CD4-positive, alpha-beta T cell treated with Interleukin-15 for 1 hour (primary cell): ENCODE measurements around the gene FAM136A.
"Not testable (repeated sequence)": the region's sequence is repeated elsewhere in the genome, so short reads cannot be mapped to it uniquely, and the experiment has no call there.

ENCODE experiments used
- DNase-seq: peaks from one replicate; pipeline ENCODE4 v3.0.0-alpha.2; 2020

Gene FAM136A

GRCh38 chr2:70283500-70284191 lies 18.2 kb downstream of the FAM136A start:
- no peak for DNase-seq

GRCh38 chr2:70282439-70282838 lies 19.4 kb downstream of the FAM136A start:
- no peak for DNase-seq

- no peak for DNase-seq
Measured at GRCh38 chr2:70280242-70280798, 21.5 kb downstream of the FAM136A start.

DNA sequence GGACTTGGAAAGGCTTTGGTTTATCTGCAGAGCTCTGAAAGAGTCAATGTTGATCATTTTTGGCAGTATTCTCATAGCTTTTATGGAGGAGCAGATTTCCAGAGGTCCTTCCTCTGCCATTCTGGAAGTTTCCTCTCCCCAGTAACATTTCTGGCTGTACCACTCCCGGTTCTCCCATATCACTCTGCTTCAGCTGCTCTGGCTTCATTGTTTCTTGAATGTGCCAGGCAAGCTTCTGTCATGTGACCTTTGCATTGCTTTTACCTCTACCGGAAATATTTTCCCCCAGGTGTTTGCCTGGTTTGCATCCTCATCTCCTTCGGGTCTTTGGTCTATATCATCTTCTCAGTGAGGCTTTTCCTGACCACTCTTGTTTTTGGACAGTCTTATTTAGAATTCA lies 31.5 kb downstream of the FAM136A start:
- DNase-seq: no peak

DNA sequence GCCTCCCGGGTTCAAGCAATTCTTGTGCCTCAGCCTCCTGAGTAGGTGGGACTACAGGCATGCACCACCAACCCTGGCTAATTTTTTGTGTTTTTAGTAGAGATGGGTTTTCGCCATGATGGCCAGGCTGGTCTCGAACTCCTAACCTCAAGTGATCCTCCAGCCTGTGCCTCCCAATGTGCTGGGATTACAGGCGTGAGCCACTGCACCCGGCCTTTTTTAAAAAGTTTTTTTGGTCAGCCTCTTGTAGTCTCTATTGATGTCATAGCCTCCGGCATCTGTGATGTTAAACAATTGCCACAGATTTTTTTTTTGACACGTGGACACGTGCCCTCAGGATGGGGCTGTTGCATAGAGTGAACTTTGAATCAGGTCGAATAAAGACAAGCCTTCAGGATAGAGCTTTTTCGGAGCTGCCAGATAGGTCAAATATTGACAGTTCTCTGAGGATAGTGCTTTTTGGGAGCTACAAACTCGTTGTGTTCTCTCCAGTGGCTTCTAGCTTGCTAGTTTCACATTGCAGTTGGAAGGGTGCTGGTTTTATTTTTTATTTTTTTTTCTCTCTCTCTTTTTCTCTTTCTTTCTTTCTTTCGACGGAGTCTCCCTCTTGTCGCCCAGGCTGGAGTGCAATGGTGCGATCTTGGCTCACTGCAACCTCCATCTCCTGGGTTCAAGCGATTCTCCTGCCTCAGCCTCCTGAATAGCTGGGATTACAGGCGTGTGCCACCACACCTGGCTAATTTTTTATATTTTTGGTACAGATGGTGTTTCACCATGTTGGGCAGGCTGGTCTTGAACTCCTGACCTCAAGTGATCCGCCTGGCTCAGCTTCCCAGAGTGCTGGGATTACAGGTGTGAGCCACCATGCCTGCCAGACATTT lies 32.2 kb downstream of the FAM136A start:
- DNase-seq: not testable (repeated sequence)

DNA sequence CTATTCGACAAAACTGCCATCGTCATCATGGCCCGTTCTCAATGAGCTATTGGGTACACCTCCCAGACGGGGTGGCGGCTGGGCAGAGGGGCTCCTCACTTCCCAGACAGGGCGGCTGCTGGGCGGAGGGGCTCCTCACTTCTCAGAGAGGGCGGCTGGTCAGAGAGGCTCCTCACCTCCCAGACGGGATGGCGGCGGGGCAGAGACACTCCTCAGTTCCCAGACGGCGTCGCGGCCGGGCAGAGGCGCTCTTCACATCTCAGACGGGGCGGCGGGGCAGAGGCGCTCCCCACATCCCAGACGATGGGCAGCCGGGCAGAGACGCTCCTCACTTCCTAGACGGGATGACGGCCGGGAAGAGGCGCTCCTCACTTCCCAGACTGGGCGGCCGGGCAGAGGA lies 34.9 kb downstream of the FAM136A start:
- DNase-seq: not testable (repeated sequence)

DNA sequence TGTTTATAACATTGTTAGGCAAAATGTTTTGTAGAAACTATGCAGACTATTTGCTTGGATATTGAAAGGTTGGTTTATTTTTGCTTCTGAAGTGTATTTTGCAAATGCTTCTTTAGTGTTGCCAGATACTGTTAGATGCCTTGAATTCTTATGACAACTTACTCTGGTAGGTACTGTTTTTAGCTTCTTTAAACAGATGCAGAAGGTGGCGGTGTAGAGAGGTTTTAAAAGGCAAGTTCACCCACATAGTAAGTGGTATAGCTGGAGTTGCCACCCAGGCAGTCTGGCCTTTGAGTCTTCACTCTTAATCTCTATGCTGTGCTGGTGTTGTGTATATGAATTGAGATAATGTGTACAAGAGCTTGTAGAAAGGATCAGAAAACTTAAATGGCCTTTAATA lies 40.4 kb downstream of the FAM136A start:
- no peak for DNase-seq

DNA sequence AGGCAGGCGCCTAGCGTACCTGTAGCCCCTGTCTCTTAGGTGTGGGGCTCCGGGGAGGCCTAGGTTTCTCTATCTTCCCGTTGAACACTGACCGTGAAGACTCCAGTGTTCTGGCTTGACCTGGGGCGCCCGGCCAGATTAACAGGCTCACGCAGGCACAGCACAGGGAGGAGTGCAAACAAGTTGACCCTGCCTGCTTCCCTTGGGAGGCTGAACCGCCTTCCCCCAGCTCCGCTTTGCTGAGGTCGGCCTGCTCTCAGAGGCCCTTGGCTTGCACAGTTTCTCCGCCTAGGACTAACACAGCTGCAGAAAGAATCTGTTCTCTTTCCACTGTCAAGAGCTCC lies 43.4 kb downstream of the FAM136A start:
- no peak for DNase-seq

DNA sequence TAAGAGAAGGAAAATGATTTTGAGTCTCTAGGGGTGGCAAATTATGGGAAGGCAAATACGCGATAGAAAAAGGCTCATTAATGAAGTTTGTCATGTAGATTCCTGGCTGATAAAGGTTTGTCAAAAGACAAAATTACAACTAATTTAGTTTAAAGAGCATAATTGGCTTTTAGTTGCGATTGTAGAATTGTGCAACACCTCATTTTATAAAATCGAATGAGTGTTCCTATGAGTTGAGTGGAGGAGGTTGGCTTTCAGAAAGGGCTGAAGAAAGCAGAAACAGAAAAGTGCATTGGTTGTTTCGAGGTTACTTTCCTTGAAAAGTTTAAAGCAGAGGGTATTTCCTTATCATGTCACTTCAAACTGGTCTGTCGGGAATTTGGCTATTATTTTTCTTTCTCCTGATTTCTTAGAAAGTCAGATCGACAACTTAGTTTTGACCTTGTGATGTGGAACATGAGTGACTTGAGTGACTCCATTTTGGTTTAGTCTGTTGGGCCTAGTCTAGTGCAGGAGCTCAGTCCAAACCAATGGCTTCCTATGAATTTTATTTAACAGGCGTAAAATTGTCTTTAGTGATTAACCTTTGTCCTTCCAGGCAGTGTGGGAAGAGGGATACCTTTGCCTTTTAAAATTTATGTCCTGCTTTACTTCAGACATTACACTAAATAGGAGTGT lies 46.1 kb downstream of the FAM136A start:
- DNase-seq: no peak

- no peak for DNase-seq
Measured at GRCh38 chr2:70250434-70250833, 51.4 kb downstream of the FAM136A start.

DNA sequence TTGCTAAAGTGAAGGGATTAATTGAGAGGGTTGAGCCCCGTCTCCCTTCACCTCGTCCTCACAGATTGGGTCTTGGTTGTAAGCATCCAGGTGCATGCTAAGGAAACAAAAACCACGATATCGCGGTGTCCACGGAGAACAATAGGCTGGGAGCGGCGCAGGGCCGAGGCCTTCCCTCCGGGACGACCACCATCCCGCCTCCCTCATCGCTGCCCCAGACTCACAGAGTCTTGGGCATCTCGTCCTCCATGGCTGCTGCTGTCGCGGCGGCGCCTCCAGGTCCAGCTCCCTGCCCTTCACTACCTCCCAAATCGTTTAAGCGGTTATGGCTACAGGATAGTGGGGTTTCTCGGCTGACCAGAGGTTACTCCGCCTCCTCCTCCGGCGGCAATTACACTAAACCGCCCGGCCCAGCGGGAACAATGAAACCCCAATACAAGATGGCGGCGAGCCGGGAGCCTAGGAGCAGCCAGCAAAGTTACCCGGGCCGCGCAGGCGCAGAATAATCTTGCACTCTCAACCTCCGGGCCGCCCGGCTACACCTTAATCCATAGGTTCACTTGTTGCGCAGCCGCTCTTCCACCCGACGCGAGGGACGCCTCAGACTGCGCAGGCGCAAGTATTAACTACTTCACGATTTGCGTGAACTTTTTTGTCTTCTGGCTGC lies 53.6 kb downstream of the FAM136A start, which contains the start of gene TIA1:
Gene TIA1 (minus strand): TSS at position 448 of the 667 bp plus-strand sequence. CDS start 198 bp downstream, at position 250.
- DNase-seq: peak; percentile 99

GRCh38 chr2:70247364-70248180 lies 54.3 kb downstream of the FAM136A start:
- no peak for DNase-seq
